ENCODE data around the gene RNF144A.

DNA sequence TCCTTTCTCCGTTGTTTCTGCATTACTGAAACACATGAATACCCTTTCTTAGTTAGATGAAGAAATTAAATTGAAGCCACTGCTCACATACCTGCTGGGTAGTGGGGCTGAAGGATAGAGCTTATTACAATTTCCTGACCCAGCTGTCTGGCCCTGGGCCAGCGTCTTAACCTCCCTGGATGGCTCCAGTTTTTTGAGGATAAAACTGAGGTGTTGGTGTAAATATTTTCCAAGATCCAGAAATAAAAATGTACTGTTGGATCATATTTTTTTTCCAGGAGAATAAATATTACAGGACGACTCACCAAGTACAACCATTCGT, 3.5 kb downstream of the RNF144A start:
- no peak for TF ChIP-seq POLR2A (IDR thresholded peaks at IDR 0.05; ENCODE audit: extremely low read depth, insufficient read length)
- TF ChIP-seq CTCF (IDR thresholded peaks at IDR 0.05; ENCODE audit: low read depth, low read length), result no peak
- no peak for TF ChIP-seq MYC (IDR thresholded peaks at IDR 0.05; ENCODE audit: low read depth, low read length)

Data from NB4 (cell line).